GM23338 (cell line): Measurements from ENCODE around the gene RNF152. TPM values are rescaled to one million over a fixed set of nuclear protein-coding genes. Genes with fewer than 3 reads are reported as not detected.

Source experiments
- ATAC-seq: fragments of 200-7000 bp; cut with Tn5 transposase; 3 replicates; pipeline ENCODE4 v1.9.1; 2020
- DNase-seq: peaks from one replicate; pipeline ENCODE4 v3.0.0-alpha.2; 2015; ENCODE audit warnings: low spot score
- H2AFZ ChIP-seq: fragments of 200-600 bp; sonication (generic); 2 replicates; pipeline ENCODE4 v1.8.0; 2016; ENCODE audit warnings: antibody characterized with exemption, mild to moderate bottlenecking, moderate library complexity
- H3F3A ChIP-seq: fragments of 200-600 bp; sonication (generic); replicated peaks from 2 replicates; pipeline ENCODE4 v1.8.0; 2017; ENCODE audit warnings: antibody characterized with exemption, mixed run types, low read depth
- H3K27ac ChIP-seq: fragments of 200-600 bp; sonication (generic); 2 replicates; pipeline ENCODE4 v1.6.1; 2016; ENCODE audit warnings: low read depth
- H3K27me3 ChIP-seq: fragments of 200-600 bp; sonication (generic); 2 replicates; pipeline ENCODE4 v1.8.0; 2016; ENCODE audit warnings: mild to moderate bottlenecking, mixed run types, moderate library complexity; ENCODE audit not compliant: insufficient read depth
- H3K36me3 ChIP-seq: fragments of 200-600 bp; sonication (generic); 2 replicates; pipeline ENCODE4 v1.8.0; 2016; ENCODE audit warnings: mild to moderate bottlenecking; ENCODE audit not compliant: insufficient read depth
- H3K4me1 ChIP-seq: fragments of 200-600 bp; sonication (generic); 2 replicates; pipeline ENCODE4 v1.8.0; 2016; ENCODE audit warnings: mild to moderate bottlenecking, moderate library complexity; ENCODE audit not compliant: insufficient read depth
- H3K4me2 ChIP-seq: fragments of 200-600 bp; sonication (generic); 2 replicates; pipeline ENCODE4 v1.7.1; 2017; ENCODE audit warnings: mixed run types
- H3K4me3 ChIP-seq: fragments of 200-600 bp; sonication (generic); 2 replicates; pipeline ENCODE4 v1.6.1; 2016; ENCODE audit warnings: mixed run types
- H3K79me2 ChIP-seq: fragments of 200-600 bp; sonication (generic); replicated peaks from 2 replicates; pipeline ENCODE4 v1.8.0; 2017; ENCODE audit warnings: mild to moderate bottlenecking; ENCODE audit not compliant: insufficient read depth
- H3K9me2 ChIP-seq: fragments of 200-600 bp; sonication (generic); 2 replicates; pipeline ENCODE4 v1.8.0; 2017; ENCODE audit not compliant: insufficient read depth
- H4K20me1 ChIP-seq: fragments of 200-600 bp; sonication (generic); replicated peaks from 2 replicates; pipeline ENCODE4 v1.8.0; 2017; ENCODE audit warnings: mild to moderate bottlenecking; ENCODE audit not compliant: insufficient read depth
- H3K27ac Mint-ChIP-seq: 2 replicates; pipeline ENCODE4 v1.8.0; 2020; ENCODE audit warnings: inconsistent platforms, mild to moderate bottlenecking, moderate library complexity, mixed read lengths
- H3K27me3 Mint-ChIP-seq: 3 replicates; pipeline ENCODE4 v1.8.0; 2022; ENCODE audit warnings: low read depth, mild to moderate bottlenecking, moderate library complexity, mixed read lengths, inconsistent platforms; ENCODE audit not compliant: insufficient read depth, poor library complexity
- H3K36me3 Mint-ChIP-seq: 3 replicates; pipeline ENCODE4 v1.8.0; 2021; ENCODE audit warnings: low read depth, mild to moderate bottlenecking, inconsistent platforms, moderate library complexity, mixed read lengths
- H3K4me1 Mint-ChIP-seq: 3 replicates; pipeline ENCODE4 v1.8.0; 2020; ENCODE audit warnings: mild to moderate bottlenecking, inconsistent platforms, mixed read lengths
- H3K4me3 Mint-ChIP-seq: 3 replicates; pipeline ENCODE4 v1.8.0; 2021; ENCODE audit warnings: moderate library complexity, mild to moderate bottlenecking, inconsistent platforms, mixed read lengths
- H3K9me3 Mint-ChIP-seq: 3 replicates; pipeline ENCODE4 v1.8.0; 2020; ENCODE audit warnings: moderate library complexity, mild to moderate bottlenecking, inconsistent platforms, mixed read lengths
- CREB1 ChIP-seq: fragments of 250-450 bp; sonication (Bioruptor Pico); IDR thresholded peaks from 2 replicates; pipeline ENCODE4 v1.5.0; 2020; ENCODE audit warnings: low read depth, mild to moderate bottlenecking, moderate library complexity
- CTCF ChIP-seq, 2 experiments: fragments of 200-600 bp in 1 of 2; sonication (generic) in 1 of 2; conservative IDR thresholded peaks; 2 replicates each; pipeline versions ENCODE4 v1.5.1 to v1.6.1; 2016 to 2017; ENCODE audit warnings: antibody characterized with exemption in 2 of 2, low read depth in 2 of 2, mild to moderate bottlenecking in 2 of 2, moderate library complexity in 1 of 2
- ETS1 ChIP-seq: IDR thresholded peaks from 2 replicates; pipeline ENCODE4 v1.6.1; 2016; ENCODE audit warnings: antibody characterized with exemption
- EZH2 ChIP-seq: fragments of 200-600 bp; sonication (generic); IDR thresholded peaks from one replicate; pipeline ENCODE4 v1.8.0; 2017; ENCODE audit warnings: antibody characterized with exemption, mild to moderate bottlenecking, low read depth; ENCODE audit not compliant: unreplicated experiment
- EZH2phosphoT487 ChIP-seq: fragments of 200-600 bp; sonication (generic); IDR thresholded peaks from one replicate; pipeline ENCODE4 v1.8.1; 2018; ENCODE audit warnings: antibody characterized with exemption; ENCODE audit not compliant: unreplicated experiment
- JUNB ChIP-seq: IDR thresholded peaks from one replicate; pipeline ENCODE4 v1.6.1; 2016; ENCODE audit warnings: antibody characterized with exemption; ENCODE audit not compliant: unreplicated experiment
- NANOG ChIP-seq: IDR thresholded peaks from 2 replicates; pipeline ENCODE4 v1.6.1; 2016; ENCODE audit warnings: antibody characterized with exemption, borderline replicate concordance
- POLR2AphosphoS5 ChIP-seq: IDR thresholded peaks from 2 replicates; pipeline ENCODE4 v1.6.1; 2016; ENCODE audit warnings: antibody characterized with exemption, low read depth
- REST ChIP-seq: IDR thresholded peaks from one replicate; pipeline ENCODE4 v1.6.1; 2018; ENCODE audit warnings: antibody characterized with exemption; ENCODE audit not compliant: unreplicated experiment
- STAT1 ChIP-seq: IDR thresholded peaks from one replicate; pipeline ENCODE4 v1.6.1; 2016; ENCODE audit warnings: antibody characterized with exemption; ENCODE audit not compliant: unreplicated experiment
- ZNF114 ChIP-seq: fragments of 250-450 bp; sonication (Bioruptor Pico); IDR thresholded peaks from 2 replicates; pipeline ENCODE4 v1.5.0; 2020; ENCODE audit warnings: mild to moderate bottlenecking, moderate library complexity
- ZNF331 ChIP-seq: fragments of 250-450 bp; sonication (Bioruptor Pico); IDR thresholded peaks from 2 replicates; pipeline ENCODE4 v1.5.0; 2020; ENCODE audit warnings: low read depth, mild to moderate bottlenecking, moderate library complexity
- ZNF462 ChIP-seq: fragments of 250-450 bp; sonication (Bioruptor Pico); IDR thresholded peaks from 2 replicates; pipeline ENCODE4 v1.5.0; 2020; ENCODE audit warnings: mild to moderate bottlenecking, moderate library complexity
- polyA plus RNA-seq: library from polyadenylated mRNA; unstranded; fragments of >200 nt; fragmentation: Nextera tagmentation; extraction: Ambion mirVana; gene quantifications from 2 replicates; pipeline ENCODE4 v1.2.1, GENCODE V29; 2016
- total RNA-seq: library from RNA; depleted of rRNA; stranded (reverse); fragments of >200 nt; shearing (Covaris generic); gene quantifications from 2 replicates; pipeline ENCODE4 v1.2.3, GENCODE V29; 2014

RNF152 gene
- total and polyA plus RNA-seq, 2 experiments from 2014 or later: 1.2 to 2.9 TPM

- Histone ChIP-seq H3K36me3 (no peaks in the 10 kb centered on the region), H3K79me2 (no peaks in the 10 kb centered on the region), H3K27me3 (no peaks in the 10 kb centered on the region), H3K4me3 (no peak overlapping the region), H3K27ac (no peak overlapping the region), H4K20me1 (no peaks in the 10 kb centered on the region), H3K9me2 (no peaks in the 10 kb centered on the region; the same call in 1 of the 2 replicates), H2AFZ (no peak overlapping the region), H3F3A (no peaks in the 10 kb centered on the region), H3K4me2 (no peak overlapping the region), H3K4me1 (peaks cover 9% of the 10 kb centered on the region)
- Mint-ChIP-seq H3K4me1 (peaks cover 5% of the 10 kb centered on the region; the same call in 2 of the 3 replicates), H3K27me3 (no peaks in the 10 kb centered on the region), H3K36me3 (no peaks in the 10 kb centered on the region), H3K4me3 (no peak overlapping the region), H3K27ac (no peak overlapping the region), H3K9me3 (no peaks in the 10 kb centered on the region)
- no peak for TF ChIP-seq POLR2AphosphoS5
- TF ChIP-seq STAT1: no peak
- no peak for TF ChIP-seq REST
- TF ChIP-seq NANOG: no peak
- TF ChIP-seq ZNF462 (CRISPR knock-in tag): no peak
- no peak for TF ChIP-seq CREB1 (CRISPR knock-in tag)
- TF ChIP-seq ZNF114 (CRISPR knock-in tag): no peak
- TF ChIP-seq JUNB: no peak
- TF ChIP-seq EZH2phosphoT487: no peak
- no peak for TF ChIP-seq ZNF331 (CRISPR knock-in tag)
- no peak for TF ChIP-seq CTCF (conservative IDR thresholded peaks at IDR 0.05; ENCODE audit: low read depth in 2 of 2)
- TF ChIP-seq EZH2: no peak
- TF ChIP-seq ETS1: no peak
- no peak for DNase-seq
- ATAC-seq: no peak
Measured at GRCh38 chr18:61808286-61808685, 84.5 kb downstream of the RNF152 start.
